ENCODE data around the gene FBXL5.
A peak's percentile ranks its signal among the peaks of the same experiment; 100 is the strongest.

Gene FBXL5

DNA sequence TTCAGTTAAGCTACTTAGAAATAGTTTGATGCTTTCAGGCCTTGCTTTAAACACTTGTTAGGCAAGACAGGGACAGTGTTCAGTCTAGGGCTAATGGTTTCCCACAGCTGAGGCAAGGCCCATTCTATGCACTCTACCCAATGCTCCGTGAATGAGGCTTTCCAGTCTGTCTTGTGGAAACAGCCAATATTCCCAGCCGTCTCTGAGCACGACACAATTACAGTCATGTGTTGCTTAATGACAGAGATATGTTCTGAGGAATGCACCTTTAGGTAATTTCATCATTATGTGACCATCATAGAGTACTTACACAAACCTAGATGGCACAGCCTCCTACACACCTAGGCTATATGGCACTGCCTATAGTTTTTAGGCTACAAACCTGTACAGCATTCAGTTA, 16.9 kb upstream of the FBXL5 start:
- DNase-seq (ENCODE audit: low spot score in 2 of 2) (no peak), ATAC-seq (replicated peaks; ENCODE audit: extremely low read depth, poor library complexity, severe bottlenecking) (no peak)
- no peaks in the 10 kb centered on the region for H3K27me3 Mint-ChIP-seq
- no peak overlapping the region for H3K4me3 Mint-ChIP-seq
- no peaks in the 10 kb centered on the region for H3K9me3 Mint-ChIP-seq
- no peak overlapping the region for H3K27ac Mint-ChIP-seq (ENCODE audit: low read depth)
- no peaks in the 10 kb centered on the region for H3K36me3 Mint-ChIP-seq (ENCODE audit: insufficient read depth)
- H3K4me1 Mint-ChIP-seq = no peaks in the 10 kb centered on the region

DNA sequence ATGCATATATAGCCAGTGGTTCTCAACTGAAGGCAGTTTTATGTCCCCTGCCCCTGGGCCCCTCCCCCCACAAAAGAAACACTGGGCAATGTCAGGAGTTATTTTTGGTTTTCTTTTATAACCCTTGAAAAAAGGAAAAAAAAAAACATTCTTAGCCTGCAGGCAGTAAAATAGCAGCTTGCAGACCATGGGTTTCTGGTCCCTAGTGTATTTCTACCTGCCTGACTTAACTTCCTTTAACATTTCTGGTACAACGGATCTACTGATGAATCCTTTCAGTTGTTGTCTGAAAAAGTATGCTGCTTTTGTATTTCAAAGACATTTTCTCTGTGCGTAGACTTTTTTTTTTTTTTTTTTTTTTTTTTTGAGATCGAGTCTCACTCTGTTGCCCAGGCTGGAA, 15.4 kb upstream of the FBXL5 start:
- H3K9me3 Mint-ChIP-seq = no peaks in the 10 kb centered on the region
- H3K27me3 Mint-ChIP-seq = no peaks in the 10 kb centered on the region

DNA sequence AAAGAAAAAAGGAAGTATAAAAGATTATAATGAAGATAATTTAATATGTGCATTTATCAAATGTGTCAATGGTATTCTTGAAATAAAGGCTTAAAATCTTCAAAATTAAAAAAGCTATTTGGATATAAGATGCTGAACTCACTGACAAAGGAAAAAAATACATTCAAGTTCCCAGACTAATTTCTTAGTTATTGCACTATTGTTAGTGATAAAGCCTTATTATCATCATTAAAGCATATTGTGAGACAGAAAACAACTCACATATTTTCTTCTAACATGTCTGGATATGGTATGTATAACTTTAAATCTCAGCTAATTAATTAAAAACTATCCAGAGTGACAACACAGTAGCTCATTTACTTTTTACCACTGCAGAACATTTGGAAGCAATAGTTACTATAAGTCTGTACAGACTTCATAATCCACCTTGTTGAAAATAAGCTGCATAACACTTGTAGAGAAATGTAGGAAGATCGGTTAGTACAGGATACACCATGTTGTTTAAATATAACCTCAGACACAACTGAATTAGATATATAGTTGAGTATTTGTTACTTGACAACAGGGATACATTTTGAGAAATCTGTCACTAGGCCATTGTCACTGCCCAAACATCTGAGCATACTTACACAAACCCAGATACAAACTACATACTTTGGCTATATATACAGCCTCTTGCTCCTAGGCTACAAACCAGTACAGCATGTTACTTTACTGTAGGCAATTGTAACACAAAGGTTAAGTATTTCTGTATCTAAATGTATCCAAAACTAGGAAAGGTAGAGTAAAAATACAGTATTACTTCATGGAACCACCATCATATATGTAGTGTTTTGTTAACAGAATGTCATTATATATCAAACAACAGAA, 13.6 kb upstream of the FBXL5 start:
- no peaks in the 10 kb centered on the region for H3K9me3 Mint-ChIP-seq
- ATAC-seq (replicated peaks; ENCODE audit: extremely low read depth, poor library complexity, severe bottlenecking) (no peak), DNase-seq (ENCODE audit: low spot score in 2 of 2) (no peak)
- no peaks in the 10 kb centered on the region for H3K27me3 Mint-ChIP-seq
- no peak overlapping the region for H3K27ac Mint-ChIP-seq (ENCODE audit: low read depth)
- no peak overlapping the region for H3K4me3 Mint-ChIP-seq
- H3K36me3 Mint-ChIP-seq (ENCODE audit: insufficient read depth) = no peaks in the 10 kb centered on the region
- no peaks in the 10 kb centered on the region for H3K4me1 Mint-ChIP-seq

More for the DNA sequence above, 15.4 kb upstream of the FBXL5 start:
- DNase-seq (ENCODE audit: low spot score in 2 of 2) (no peak), ATAC-seq (replicated peaks; ENCODE audit: extremely low read depth, poor library complexity, severe bottlenecking) (no peak)
- Mint-ChIP-seq H3K36me3 (ENCODE audit: insufficient read depth) (no peaks in the 10 kb centered on the region), H3K4me1 (no peaks in the 10 kb centered on the region), H3K4me3 (no peak overlapping the region), H3K27ac (ENCODE audit: low read depth) (no peak overlapping the region)

DNA sequence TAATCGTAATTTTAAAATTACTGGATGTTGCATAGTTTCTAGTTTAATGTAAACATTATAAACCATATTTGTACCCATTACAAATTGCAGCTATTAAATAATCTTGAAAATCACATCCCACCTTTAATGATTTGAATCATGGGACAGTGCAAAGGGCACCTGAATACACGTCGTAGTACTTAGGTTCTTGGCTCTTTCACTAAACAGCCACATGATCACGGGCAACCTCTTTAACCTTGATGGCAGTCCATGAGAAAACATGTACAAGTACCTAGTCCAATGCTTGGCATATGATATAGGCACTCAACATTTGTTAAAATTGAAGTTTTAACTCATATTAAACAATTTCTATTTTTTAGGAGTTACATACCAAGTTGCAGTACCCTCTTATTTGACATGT, 11.8 kb upstream of the FBXL5 start:
- no peaks in the 10 kb centered on the region for H3K9me3 Mint-ChIP-seq
- no peak overlapping the region for H3K4me3 Mint-ChIP-seq
- no peak for ATAC-seq (replicated peaks; ENCODE audit: extremely low read depth, poor library complexity, severe bottlenecking)
- no peak overlapping the region for H3K27ac Mint-ChIP-seq (ENCODE audit: low read depth)
- H3K36me3 Mint-ChIP-seq (ENCODE audit: insufficient read depth) = no peaks in the 10 kb centered on the region
- H3K4me1 Mint-ChIP-seq = no peaks in the 10 kb centered on the region
- H3K27me3 Mint-ChIP-seq = no peaks in the 10 kb centered on the region
- no peak for DNase-seq (ENCODE audit: low spot score in 2 of 2)

DNA sequence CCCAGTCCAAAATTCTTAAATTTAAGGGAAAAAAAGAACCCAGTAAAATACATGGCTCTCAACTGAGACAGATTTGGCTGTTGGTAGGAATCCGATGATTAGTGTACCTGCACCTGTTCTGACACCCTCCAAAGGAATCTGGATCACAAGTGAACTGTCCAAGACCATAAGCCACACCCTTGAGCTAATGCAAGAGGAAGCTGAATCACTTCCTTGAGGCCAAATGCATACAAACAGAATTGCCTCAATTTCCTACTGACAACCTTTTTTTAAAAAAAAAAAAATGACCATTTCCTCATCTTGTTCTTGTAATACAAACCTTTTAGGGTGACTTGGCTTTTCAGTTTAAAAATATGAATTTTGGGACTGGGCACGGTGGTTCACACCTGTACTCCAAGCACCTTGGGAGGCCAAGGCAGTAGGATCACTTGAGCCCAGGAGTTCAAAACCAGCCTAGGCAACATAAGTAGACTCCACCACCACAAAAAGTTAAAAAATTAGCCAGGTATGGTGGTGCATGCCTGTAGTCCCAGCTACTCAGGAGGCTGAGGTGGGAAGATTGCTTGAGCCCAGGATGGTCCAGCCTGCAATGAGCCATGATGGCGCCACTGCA, 10.7 kb upstream of the FBXL5 start:
- Mint-ChIP-seq H3K4me1 (no peaks in the 10 kb centered on the region), H3K36me3 (ENCODE audit: insufficient read depth) (peaks cover 2% of the 10 kb centered on the region), H3K27me3 (no peaks in the 10 kb centered on the region), H3K27ac (ENCODE audit: low read depth) (no peak overlapping the region), H3K4me3 (no peak overlapping the region), H3K9me3 (no peaks in the 10 kb centered on the region)
- ATAC-seq (replicated peaks; ENCODE audit: extremely low read depth, poor library complexity, severe bottlenecking) = no peak
- DNase-seq (ENCODE audit: low spot score in 2 of 2) = no peak

DNA sequence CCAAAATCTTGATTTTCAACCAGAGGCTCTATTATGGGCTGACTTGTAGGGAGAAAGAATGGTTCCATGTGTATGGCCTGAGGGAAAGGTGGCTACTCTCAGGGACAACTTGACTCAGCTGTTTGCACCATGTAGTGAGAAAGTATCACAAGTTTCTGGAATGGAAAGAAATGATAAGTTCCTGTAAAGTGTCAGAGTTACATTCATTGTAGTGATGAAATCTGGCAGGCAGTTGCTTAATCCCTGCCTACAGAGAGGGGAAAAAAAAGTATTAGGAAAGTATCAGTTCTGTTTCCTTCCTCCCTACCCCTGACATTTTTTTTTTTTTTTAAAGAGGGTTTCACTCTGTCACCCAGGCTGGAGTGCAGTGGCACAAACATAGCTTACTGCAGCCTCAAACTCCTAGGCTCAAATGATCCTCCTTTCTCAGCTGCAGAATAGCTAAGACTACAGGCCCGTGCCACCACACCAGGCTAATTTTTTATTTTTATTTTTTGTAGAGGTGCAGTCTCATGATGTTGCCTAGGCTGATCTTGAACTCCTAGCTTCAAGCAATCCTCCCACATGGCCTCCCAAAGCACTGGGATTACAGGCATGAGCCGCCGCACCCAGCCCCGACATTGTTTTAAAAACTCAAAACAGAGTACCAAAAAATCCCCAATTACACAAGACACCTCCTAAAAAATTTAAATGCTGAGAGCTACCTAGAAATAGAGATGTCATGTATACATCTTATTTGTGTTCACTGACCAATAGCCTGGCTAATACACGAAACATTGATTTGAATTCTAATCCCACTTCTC, 4.8 kb upstream of the FBXL5 start:
- DNase-seq (ENCODE audit: low spot score in 2 of 2) = no peak
- H3K27ac Mint-ChIP-seq (ENCODE audit: low read depth) = no peak overlapping the region
- no peak overlapping the region for H3K4me3 Mint-ChIP-seq
- ATAC-seq (replicated peaks; ENCODE audit: extremely low read depth, poor library complexity, severe bottlenecking) = no peak
- no peaks in the 10 kb centered on the region for H3K27me3 Mint-ChIP-seq
- H3K9me3 Mint-ChIP-seq = no peaks in the 10 kb centered on the region
- H3K36me3 Mint-ChIP-seq (ENCODE audit: insufficient read depth) = peaks cover 8% of the 10 kb centered on the region
- H3K4me1 Mint-ChIP-seq = peaks cover 5% of the 10 kb centered on the region

DNA sequence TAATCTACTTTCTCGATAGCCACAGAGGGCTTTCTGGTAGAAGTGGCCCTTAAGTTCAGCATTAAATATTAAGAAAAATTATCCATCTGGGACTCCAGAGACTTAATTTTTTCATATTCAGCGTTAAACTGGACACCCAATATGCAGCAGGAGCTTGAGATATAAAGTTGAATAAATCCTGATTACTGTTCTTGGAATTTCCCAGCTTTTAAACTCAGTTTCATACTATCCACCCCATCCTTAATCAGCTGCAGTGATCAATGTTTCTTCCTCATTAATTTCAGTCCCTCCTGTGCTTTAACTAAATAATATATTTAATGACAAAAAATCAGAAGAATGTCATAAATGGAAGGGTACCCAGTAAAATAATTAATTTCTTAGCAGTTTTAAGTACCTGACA, 3.6 kb upstream of the FBXL5 start:
- no peak for DNase-seq (ENCODE audit: low spot score in 2 of 2)
- no peaks in the 10 kb centered on the region for H3K27me3 Mint-ChIP-seq
- ATAC-seq (replicated peaks; ENCODE audit: extremely low read depth, poor library complexity, severe bottlenecking) = no peak
- no peak overlapping the region for H3K27ac Mint-ChIP-seq (ENCODE audit: low read depth)
- H3K9me3 Mint-ChIP-seq = no peaks in the 10 kb centered on the region
- peaks cover 14% of the 10 kb centered on the region for H3K4me1 Mint-ChIP-seq
- H3K4me3 Mint-ChIP-seq = no peak overlapping the region
- H3K36me3 Mint-ChIP-seq (ENCODE audit: insufficient read depth) = peaks cover 11% of the 10 kb centered on the region

DNA sequence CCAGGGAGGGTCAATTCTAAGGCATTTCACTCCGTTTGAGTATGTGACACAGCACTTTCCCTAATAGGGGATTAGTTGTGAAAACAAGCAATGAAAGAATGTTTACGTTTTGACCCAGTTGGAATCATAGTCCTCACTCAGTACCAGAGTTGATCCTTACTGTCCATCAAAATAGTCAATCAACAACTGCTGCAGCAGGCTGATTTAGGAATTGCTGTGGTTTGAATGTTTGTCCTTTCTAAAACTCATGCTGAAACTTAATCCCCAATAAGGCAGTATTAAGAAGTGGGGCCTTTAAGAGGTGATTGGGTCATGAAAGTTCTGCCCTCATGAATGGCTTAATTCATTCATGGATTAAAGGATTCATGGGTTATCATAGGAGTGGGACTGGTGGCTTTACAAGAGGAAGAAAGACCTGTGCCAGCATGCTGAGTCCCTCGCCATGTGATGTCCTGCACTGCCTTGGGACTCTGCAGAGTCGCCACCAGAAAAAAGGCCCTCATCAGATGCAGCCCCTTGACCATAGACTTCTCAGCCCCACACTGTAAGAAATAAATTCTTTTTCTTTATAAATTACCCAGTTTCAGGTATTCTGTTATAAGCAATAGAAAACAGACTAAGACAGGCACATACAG, 3.1 kb upstream of the FBXL5 start:
- H3K36me3 Mint-ChIP-seq (ENCODE audit: insufficient read depth) = peaks cover 14% of the 10 kb centered on the region
- H3K4me1 Mint-ChIP-seq = peaks cover 19% of the 10 kb centered on the region
- ATAC-seq (replicated peaks; ENCODE audit: extremely low read depth, poor library complexity, severe bottlenecking) (no peak), DNase-seq (ENCODE audit: low spot score in 2 of 2) (no peak)
- H3K27me3 Mint-ChIP-seq = no peaks in the 10 kb centered on the region
- no peak overlapping the region for H3K4me3 Mint-ChIP-seq
- no peaks in the 10 kb centered on the region for H3K9me3 Mint-ChIP-seq
- no peak overlapping the region for H3K27ac Mint-ChIP-seq (ENCODE audit: low read depth)

DNA sequence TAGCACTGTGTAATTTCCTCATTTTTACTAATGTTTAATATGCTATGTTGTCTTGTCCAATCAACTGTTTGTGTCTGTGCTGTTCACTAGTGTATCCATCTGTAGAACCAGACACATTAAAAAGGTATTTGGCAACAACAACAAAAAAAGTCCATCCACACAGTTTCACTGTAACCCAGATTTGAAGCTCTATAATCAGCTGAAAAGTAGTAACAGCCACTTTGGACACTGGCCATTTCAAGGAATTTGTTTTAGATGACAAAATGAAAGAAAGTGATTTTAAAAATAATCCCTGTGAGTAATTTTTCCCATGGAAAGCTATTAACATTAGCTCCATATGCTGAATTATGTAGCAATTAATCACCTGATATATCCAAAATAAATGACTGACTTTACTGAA, 2.2 kb upstream of the FBXL5 start:
- H3K9me3 Mint-ChIP-seq = no peaks in the 10 kb centered on the region
- no peak for ATAC-seq (replicated peaks; ENCODE audit: extremely low read depth, poor library complexity, severe bottlenecking)
- peaks cover 14% of the 10 kb centered on the region for H3K36me3 Mint-ChIP-seq (ENCODE audit: insufficient read depth)
- H3K27ac Mint-ChIP-seq (ENCODE audit: low read depth) = no peak overlapping the region
- H3K27me3 Mint-ChIP-seq = no peaks in the 10 kb centered on the region
- peaks cover 22% of the 10 kb centered on the region for H3K4me1 Mint-ChIP-seq
- no peak for DNase-seq (ENCODE audit: low spot score in 2 of 2)
- peak overlapping the region; percentile 41 for H3K4me3 Mint-ChIP-seq

DNA sequence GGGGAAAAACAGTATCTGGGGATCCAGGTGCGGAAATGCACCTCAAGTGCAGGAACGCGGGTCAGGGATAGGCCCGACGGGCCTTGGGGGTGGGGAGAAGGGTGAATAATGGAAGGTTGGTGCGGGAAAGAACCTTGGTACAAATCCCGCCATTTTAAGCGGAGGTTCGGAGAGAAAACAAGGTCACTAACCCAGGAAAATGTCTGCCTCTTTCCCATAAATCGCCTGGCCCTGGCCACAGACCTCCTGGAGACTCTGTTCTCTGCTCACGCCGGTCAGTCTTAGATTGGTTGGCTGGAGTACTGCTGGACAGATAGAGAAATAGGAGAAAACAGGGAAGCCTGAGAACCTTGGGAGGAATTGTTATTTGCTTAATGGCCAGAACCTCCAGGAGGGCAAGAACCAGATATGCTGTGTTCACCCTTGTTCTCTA, 897 bp upstream of the FBXL5 start:
- Mint-ChIP-seq H3K4me3 (peak overlapping the region; percentile 99), H3K4me1 (peaks cover 33% of the 10 kb centered on the region), H3K27ac (ENCODE audit: low read depth) (peak overlapping the region; percentile 98), H3K36me3 (ENCODE audit: insufficient read depth) (peaks cover 12% of the 10 kb centered on the region), H3K27me3 (no peaks in the 10 kb centered on the region), H3K9me3 (no peaks in the 10 kb centered on the region)
- no peak for ATAC-seq (replicated peaks; ENCODE audit: extremely low read depth, poor library complexity, severe bottlenecking)
- DNase-seq (ENCODE audit: low spot score in 2 of 2) = no peak

DNA sequence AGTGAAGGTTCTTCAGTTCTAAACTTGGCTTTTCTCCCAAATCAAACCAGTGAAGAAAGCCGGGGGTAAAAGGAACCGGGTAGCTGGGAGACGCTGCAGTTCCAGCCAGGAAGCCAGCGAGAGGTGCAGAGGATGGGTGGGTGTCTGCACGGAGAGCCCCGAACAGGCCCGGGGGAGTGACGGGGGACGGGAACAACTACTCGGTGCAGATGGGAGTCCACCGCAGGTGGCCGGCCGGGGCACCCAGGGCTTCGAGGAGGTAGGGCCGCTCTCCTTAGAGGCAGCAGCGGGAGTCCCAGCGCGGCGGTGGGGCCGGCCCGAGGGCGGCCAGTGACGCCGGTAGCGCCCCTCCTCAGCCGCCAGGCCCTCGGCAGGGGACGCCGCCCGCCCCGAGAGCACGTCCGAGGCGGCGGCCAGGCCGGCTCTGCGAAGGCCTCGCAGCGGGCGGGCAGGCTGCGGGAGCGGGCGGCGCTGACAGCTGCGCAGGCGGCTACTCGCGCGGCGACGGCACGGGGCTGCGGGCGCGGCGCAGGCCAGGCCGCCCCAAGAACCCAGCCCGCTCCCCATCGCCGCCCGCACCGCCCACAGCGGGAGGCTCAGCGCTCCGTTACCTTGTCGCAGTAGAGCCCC, 449 bp downstream of the FBXL5 start:
- DNase-seq (ENCODE audit: low spot score in 2 of 2) (peak in 1 of 2 donors; percentile 18), ATAC-seq (replicated peaks; ENCODE audit: extremely low read depth, poor library complexity, severe bottlenecking) (peak; percentile 61)
- Mint-ChIP-seq H3K4me1 (peaks cover 45% of the 10 kb centered on the region), H3K27ac (ENCODE audit: low read depth) (peak overlapping the region; percentile 98), H3K36me3 (ENCODE audit: insufficient read depth) (peaks cover 20% of the 10 kb centered on the region), H3K4me3 (peak overlapping the region; percentile 99), H3K9me3 (no peaks in the 10 kb centered on the region), H3K27me3 (no peaks in the 10 kb centered on the region)
